Left hindlimb (tissue), 1 donor: ENCODE data around the gene BSN.
A peak's percentile ranks its signal among the peaks of the same experiment; 100 is the strongest.

Experiments used
- DNase-seq: peaks from one replicate; pipeline ENCODE4 v3.0.0-alpha.2; 2018

Gene BSN

DNA sequence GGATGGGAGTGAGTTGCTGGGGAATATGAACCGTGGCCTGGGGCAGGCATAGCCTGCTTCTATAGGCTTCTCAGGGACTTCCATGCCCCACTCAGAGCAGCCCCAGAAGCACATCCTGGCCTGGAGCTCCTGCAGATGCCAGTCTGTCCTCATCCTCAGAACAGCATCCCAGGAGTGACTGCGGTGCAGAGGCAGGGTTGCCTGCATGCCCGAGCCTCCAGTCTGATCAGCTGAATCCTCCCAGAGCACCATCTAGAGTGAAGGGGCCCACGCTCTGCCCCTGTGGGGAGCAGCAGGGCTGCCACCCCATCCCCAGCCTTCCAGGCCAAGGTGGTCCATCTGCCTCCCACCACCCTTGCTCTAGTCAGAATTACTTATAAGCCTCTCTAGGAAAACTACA is 75.2 kb downstream of the BSN start:
- no peak for DNase-seq

GRCh38 chr3:49629866-49630265 is 75.6 kb downstream of the BSN start:
- DNase-seq = no peak

DNA sequence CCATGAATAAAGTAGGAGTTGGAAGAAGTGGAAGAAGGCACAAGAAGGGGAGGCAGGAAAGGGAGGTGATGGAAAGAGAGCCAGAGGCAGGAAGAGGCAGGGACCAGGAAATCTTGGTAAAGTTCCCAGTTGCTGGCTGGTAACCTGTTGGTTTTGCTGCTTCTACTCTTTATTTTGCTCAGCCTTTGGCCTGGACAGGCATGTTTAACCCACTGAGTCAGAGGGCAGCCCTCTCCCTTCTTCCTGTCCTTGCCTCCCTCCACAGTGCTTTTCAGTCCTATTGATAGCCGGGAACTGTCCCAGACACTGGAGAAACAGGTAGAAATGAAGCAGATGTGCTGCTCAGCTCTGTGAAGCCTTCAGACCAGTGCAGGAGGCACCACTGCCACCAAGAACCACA is 76.5 kb downstream of the BSN start:
- no peak for DNase-seq

- no peak for DNase-seq
Measured at GRCh38 chr3:49634736-49635135, 80.5 kb downstream of the BSN start.

DNA sequence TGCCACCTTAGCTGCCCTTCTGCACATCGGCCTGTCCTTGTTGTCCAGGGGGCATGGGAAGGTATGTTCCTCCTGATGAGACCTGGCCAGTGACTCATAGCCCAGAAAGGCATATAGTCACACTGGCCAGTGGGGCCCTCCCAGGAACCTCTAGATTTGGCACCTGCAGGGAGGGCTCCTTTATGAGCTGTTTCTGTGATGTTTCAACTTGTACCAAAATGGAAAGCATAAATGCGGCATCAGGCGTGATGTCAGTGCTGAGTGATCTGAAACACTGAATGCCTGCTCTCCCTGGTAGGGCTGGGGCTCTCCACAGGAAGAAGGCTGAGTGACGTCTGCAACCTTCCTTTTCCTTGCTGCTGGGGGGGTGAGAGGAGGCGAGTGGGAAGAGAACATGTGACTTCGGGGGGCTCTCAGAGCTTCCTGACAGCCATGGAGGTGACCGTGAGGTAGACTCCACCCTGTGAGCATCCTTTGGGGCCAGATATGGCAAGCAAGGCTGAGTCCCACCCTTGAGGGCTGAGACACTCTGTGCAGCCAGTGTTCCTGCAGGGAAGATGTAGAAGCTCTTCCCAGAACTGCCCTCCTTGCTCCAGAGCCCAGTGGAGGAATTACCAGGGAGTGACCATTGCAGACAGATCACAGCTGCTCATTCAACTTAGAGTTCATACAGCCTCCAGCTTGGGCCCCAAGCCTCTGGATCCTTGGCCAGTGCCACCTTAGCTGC is 82.8 kb downstream of the BSN start:
- DNase-seq = peak; percentile 15

DNA sequence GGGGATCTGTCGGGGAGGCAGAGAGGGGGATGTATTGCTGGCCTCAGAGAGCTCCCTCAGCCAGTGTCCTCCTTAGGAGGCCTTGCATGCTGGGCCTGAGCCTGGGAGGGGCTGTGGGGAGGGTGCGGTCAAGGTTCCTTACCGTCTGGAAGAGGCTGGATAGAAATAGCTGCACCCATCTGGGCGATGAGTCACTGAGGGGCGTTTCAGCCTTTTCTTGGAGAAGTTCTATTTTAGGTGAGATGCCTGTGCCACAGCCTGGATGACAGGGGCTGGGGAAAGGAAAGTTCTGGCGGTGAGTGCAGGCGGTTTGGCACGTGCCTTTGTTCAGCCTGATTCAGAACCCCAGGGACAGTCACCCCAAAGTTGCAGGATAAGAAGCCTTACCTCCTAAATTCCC is 84.2 kb downstream of the BSN start:
- DNase-seq = no peak

DNA sequence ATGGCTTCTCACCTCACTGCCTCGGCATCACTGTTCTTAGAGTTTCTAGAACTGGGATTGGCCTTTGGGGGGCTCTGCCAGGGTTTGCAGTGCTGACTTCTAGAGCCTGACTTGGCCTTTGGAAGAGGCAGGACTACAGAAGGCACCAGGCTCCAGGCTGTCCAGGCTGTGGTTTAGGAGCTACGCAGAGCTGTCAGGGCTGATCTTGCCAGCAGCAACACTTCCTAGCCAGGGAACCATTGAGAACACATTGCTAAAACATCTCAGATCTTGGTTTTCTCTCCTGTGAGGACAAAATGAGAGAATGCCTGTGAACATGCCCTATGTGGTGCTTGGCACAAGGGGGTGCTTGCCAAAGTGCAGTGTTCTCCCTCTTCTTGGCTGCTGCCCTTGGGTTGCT is 85.3 kb downstream of the BSN start:
- DNase-seq = no peak

- no peak for DNase-seq
Measured at GRCh38 chr3:49641292-49641691, 87.0 kb downstream of the BSN start.

GRCh38 chr3:49641921-49642707 is 87.8 kb downstream of the BSN start:
- DNase-seq = no peak

- DNase-seq = no peak
Measured at GRCh38 chr3:49642708-49643145, 88.5 kb downstream of the BSN start.

DNA sequence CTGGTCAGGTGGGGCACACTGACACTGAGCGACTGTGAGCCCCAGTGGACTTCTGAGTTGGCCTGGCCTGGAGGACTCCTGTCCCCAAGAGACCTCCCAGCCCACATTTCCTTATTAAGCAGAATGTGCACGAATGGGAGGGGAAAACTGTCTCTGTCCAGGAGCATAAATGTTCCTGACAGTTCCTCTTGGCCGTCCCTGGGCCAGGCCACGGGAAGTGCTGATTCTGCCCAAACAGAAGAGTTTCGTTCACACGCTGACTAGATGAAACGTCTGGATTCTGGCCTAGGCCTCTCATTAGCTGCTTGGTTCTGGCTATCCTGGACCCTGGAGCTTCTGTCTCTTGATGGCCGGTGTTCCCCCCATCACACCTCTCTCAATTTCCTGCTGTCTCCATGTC is 90.4 kb downstream of the BSN start:
- no peak for DNase-seq

- no peak for DNase-seq
Measured at GRCh38 chr3:49646236-49646635, 92.0 kb downstream of the BSN start.

GRCh38 chr3:49647741-49648140 is 93.5 kb downstream of the BSN start:
- no peak for DNase-seq

DNA sequence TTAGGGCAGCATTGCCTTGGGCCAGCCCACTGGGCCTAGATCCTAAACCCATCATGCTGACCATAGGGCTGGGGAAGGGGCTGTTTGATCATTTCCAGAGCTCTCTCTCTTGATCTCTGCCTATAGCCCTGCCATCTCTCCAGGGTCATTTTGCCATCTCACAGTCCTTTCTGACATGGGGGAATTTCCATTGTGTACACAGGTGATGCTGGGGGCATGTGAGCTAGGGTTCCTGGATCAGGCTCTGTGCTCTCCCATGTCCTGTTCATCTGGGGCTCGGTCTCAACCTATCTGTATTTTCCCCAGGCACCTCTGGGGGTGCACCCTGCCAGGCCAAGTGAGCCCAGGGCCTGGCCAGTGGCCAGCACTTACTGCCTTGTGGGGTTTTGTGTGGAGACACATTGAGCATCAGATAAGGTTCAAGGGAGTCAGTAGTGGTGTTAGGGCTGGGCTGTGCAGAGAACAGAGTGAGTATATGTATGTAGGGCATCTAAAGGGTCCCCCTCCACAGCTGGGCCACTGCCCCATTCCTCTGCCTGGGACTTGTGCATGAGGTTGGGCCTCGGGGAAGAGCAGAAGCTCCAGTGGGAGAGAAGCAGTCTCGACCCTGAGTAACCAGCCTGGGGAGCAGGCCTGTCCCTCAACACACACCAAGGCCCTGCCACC is 94.2 kb downstream of the BSN start:
- no peak for DNase-seq

GRCh38 chr3:49649576-49649975 is 95.3 kb downstream of the BSN start:
- no peak for DNase-seq

DNA sequence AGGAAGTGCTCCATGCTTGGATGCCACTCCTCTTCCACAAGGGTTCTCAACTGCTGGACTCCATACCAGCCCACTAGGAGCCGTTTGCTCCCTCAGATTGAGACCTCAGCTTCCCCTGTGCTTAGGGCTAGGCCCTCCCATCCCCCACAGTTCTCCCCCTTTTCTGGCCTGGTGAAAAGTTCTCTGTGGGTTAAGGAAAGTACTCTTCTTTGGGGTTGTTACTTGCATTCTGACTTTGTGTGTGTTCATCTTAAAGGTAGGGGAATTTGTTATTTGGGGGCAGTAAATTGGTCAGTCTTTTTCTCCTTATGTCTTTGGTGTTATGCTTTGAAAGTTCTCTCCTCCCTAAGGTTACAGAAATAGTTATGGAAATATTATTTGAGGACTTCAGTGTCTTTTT is 95.9 kb downstream of the BSN start:
- no peak for DNase-seq

GRCh38 chr3:49650637-49651036 is 96.4 kb downstream of the BSN start:
- DNase-seq = no peak

DNA sequence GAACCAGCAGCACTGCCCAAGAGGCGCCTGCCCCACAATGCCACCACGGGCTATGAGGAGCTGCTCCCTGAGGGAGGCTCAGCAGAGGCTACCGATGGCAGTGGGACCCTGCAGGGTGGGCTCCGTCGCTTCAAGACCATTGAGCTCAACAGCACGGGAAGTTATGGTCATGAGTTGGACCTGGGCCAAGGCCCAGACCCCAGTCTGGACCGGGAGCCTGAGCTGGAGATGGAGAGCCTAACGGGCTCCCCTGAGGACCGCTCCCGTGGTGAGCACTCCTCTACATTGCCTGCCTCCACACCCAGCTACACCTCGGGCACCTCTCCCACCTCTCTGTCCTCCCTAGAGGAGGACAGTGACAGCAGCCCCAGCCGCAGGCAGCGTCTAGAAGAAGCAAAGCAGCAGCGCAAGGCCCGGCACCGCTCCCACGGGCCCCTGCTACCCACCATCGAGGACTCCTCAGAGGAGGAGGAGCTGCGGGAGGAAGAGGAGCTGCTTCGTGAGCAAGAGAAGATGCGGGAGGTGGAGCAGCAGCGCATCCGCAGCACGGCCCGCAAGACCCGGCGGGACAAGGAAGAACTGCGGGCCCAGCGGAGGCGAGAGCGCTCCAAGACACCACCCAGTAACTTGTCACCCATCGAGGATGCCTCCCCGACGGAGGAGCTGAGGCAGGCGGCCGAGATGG is 98.1 kb downstream of the BSN start:
- no peak for DNase-seq

DNA sequence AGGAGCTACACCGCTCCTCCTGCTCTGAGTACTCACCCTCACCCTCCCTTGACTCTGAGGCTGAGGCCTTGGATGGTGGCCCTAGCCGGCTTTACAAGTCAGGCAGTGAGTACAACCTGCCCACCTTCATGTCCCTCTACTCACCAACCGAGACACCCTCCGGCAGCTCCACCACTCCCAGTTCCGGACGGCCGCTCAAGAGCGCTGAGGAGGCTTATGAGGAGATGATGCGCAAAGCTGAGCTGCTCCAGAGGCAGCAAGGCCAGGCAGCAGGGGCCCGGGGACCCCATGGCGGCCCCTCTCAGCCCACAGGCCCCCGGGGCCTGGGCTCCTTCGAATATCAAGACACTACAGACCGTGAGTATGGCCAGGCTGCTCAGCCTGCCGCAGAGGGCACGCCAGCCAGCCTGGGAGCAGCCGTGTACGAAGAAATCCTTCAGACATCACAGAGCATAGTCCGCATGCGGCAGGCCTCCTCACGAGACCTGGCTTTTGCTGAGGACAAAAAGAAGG is 98.7 kb downstream of the BSN start:
- no peak for DNase-seq

GRCh38 chr3:49653621-49654020 is 99.3 kb downstream of the BSN start:
- no peak for DNase-seq

GRCh38 chr3:49654176-49654825 is 100.0 kb downstream of the BSN start:
- DNase-seq = no peak

DNA sequence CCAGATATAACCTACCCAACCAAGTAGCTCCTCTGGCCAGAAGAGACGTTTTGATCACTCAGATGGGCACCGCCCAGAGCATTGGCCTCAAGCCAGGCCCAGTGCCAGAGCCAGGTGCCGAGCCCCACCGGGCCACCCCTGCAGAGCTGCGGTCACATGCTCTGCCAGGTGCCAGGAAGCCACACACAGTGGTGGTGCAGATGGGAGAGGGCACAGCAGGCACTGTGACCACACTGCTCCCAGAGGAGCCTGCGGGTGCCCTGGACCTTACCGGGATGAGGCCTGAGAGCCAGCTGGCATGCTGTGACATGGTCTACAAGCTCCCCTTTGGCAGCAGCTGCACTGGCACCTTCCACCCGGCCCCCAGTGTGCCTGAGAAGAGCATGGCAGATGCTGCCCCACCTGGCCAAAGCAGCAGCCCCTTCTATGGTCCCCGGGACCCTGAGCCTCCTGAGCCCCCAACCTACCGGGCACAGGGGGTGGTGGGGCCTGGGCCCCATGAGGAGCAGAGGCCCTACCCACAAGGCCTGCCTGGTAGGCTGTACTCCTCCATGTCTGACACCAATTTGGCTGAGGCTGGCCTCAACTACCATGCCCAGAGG is 100.8 kb downstream of the BSN start:
- no peak for DNase-seq
